DOHH2 (cell line): ENCODE results near the gene COL11A2.

Experiments used
- H3F3A ChIP-seq: fragments of 200-600 bp; sonication (generic), shearing (Covaris generic); 2 replicates; pipeline ENCODE4 v1.6.0; 2016; ENCODE audit warnings: antibody characterized with exemption, mild to moderate bottlenecking; ENCODE audit not compliant: control insufficient read depth, insufficient read depth
- H3K27ac ChIP-seq: fragments of 200-600 bp; sonication (generic); 2 replicates; pipeline ENCODE4 v1.5.1; 2014; ENCODE audit warnings: low read depth, mild to moderate bottlenecking, low read length, moderate library complexity
- H3K27me3 ChIP-seq: fragments of 200-600 bp; sonication (generic); 2 replicates; pipeline ENCODE4 v1.6.1; 2014; ENCODE audit warnings: mild to moderate bottlenecking, low read length, mixed read lengths; ENCODE audit not compliant: control insufficient read depth
- H3K36me3 ChIP-seq: fragments of 200-600 bp; sonication (generic); 2 replicates; pipeline ENCODE4 v1.6.1; 2014; ENCODE audit warnings: mild to moderate bottlenecking, low read length, moderate library complexity, mixed read lengths; ENCODE audit not compliant: control insufficient read depth
- H3K4me1 ChIP-seq: fragments of 200-600 bp; sonication (generic); 2 replicates; pipeline ENCODE4 v1.6.1; 2014; ENCODE audit warnings: mild to moderate bottlenecking, low read length, mixed read lengths; ENCODE audit not compliant: control insufficient read depth
- H3K4me2 ChIP-seq: fragments of 200-600 bp; sonication (generic); 2 replicates; pipeline ENCODE4 v1.6.0; 2014; ENCODE audit warnings: mild to moderate bottlenecking, low read length, moderate library complexity
- H3K4me3 ChIP-seq: fragments of 200-600 bp; sonication (generic); 2 replicates; pipeline ENCODE4 v1.5.1; 2014; ENCODE audit warnings: mild to moderate bottlenecking, low read length, mixed read lengths
- H3K79me2 ChIP-seq: fragments of 200-600 bp; sonication (generic); 2 replicates; pipeline ENCODE4 v1.6.1; 2014; ENCODE audit warnings: mild to moderate bottlenecking, low read length, mixed read lengths; ENCODE audit not compliant: control insufficient read depth
- H3K9me2 ChIP-seq: fragments of 200-600 bp; sonication (generic); replicated peaks from 2 replicates; pipeline ENCODE4 v1.6.1; 2014; ENCODE audit warnings: mild to moderate bottlenecking, low read length, mixed read lengths; ENCODE audit not compliant: control insufficient read depth
- H3K9me3 ChIP-seq: fragments of 200-600 bp; sonication (generic); 2 replicates; pipeline ENCODE4 v1.6.1; 2014; ENCODE audit warnings: antibody characterized with exemption, low read length, mixed read lengths; ENCODE audit not compliant: control insufficient read depth, insufficient read depth
- H4K20me1 ChIP-seq: fragments of 200-600 bp; sonication (generic); 2 replicates; pipeline ENCODE4 v1.6.0; 2014; ENCODE audit warnings: low read depth, mild to moderate bottlenecking, antibody characterized with exemption, low read length, moderate library complexity; ENCODE audit not compliant: control insufficient read depth, insufficient read depth
- EZH2phosphoT487 ChIP-seq: fragments of 200-600 bp; sonication (generic); IDR thresholded peaks from 2 replicates; pipeline ENCODE4 v1.6.1; 2017; ENCODE audit warnings: borderline replicate concordance, mild to moderate bottlenecking, antibody characterized with exemption, low read length, moderate library complexity, mixed read lengths
- TF ChIP-seq, protein P1 (sequence below): fragments of 200-600 bp; sonication (generic); IDR thresholded peaks from one replicate; pipeline ENCODE4 v1.5.1; 2014; ENCODE audit warnings: antibody characterized with exemption, mild to moderate bottlenecking, low read depth, low read length; ENCODE audit not compliant: poor library complexity, severe bottlenecking

The COL11A2 gene

GRCh38 chr6:33139596-33140206 is 52.6 kb downstream of the COL11A2 start:
- H3K27me3 ChIP-seq, result peaks cover 10% of the 10 kb centered on the region
- no peaks in the 10 kb centered on the region for H4K20me1 ChIP-seq
- peaks cover 13% of the 10 kb centered on the region for H3K4me1 ChIP-seq
- no peak overlapping the region for H3K4me2 ChIP-seq
- H3K79me2 ChIP-seq, result no peaks in the 10 kb centered on the region
- H3K4me3 ChIP-seq, result no peak overlapping the region
- TF ChIP-seq, protein P1, sequence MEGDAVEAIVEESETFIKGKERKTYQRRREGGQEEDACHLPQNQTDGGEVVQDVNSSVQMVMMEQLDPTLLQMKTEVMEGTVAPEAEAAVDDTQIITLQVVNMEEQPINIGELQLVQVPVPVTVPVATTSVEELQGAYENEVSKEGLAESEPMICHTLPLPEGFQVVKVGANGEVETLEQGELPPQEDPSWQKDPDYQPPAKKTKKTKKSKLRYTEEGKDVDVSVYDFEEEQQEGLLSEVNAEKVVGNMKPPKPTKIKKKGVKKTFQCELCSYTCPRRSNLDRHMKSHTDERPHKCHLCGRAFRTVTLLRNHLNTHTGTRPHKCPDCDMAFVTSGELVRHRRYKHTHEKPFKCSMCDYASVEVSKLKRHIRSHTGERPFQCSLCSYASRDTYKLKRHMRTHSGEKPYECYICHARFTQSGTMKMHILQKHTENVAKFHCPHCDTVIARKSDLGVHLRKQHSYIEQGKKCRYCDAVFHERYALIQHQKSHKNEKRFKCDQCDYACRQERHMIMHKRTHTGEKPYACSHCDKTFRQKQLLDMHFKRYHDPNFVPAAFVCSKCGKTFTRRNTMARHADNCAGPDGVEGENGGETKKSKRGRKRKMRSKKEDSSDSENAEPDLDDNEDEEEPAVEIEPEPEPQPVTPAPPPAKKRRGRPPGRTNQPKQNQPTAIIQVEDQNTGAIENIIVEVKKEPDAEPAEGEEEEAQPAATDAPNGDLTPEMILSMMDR, result no peak
- TF ChIP-seq EZH2phosphoT487, result no peak
- no peak overlapping the region for H3K27ac ChIP-seq
- no peaks in the 10 kb centered on the region for H3K36me3 ChIP-seq
- no peaks in the 10 kb centered on the region for H3K9me3 ChIP-seq
- no peaks in the 10 kb centered on the region for H3K9me2 ChIP-seq
- no peaks in the 10 kb centered on the region for H3F3A ChIP-seq

DNA sequence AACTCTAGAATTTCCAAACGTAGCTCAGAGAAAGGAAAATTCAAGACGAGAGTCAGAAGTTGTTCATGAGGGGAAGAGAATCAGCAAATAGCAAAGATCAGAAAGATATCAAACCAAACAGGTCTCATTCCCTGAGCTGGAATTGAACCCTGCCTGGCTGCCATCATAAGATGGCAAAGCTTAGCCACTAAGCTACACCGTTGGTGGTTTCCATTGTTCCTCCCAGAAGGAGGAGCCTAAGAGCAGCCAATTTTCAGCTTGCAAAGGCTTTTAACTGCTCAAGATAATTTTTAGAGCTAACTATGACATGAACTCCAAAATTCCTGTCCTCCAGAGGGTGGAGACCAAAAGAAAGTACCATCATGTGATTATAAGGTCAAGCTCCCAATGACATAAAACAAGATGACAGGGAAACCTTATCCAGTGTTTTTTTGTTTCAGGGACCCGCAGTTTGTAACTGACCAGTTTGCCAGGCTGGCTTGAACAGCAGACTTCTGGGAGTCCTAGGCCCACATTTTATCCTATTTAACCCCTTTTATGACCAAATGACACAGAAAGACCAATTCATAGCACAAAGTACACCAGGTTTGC is 55.9 kb downstream of the COL11A2 start:
- Histone ChIP-seq H3K9me3 (no peaks in the 10 kb centered on the region), H3K4me3 (no peak overlapping the region), H3K4me1 (no peaks in the 10 kb centered on the region; the same call in 1 of the 2 replicates), H3K27me3 (peaks cover 7% of the 10 kb centered on the region), H3K9me2 (no peaks in the 10 kb centered on the region), H3K27ac (no peak overlapping the region), H3K79me2 (no peaks in the 10 kb centered on the region), H3F3A (no peaks in the 10 kb centered on the region), H3K36me3 (no peaks in the 10 kb centered on the region), H4K20me1 (no peaks in the 10 kb centered on the region), H3K4me2 (no peak overlapping the region)
- TF ChIP-seq, protein P1, result no peak
- no peak for TF ChIP-seq EZH2phosphoT487

- Histone ChIP-seq H3K4me3 (no peak overlapping the region), H3K9me3 (no peaks in the 10 kb centered on the region), H3F3A (no peaks in the 10 kb centered on the region), H3K36me3 (no peaks in the 10 kb centered on the region), H4K20me1 (no peaks in the 10 kb centered on the region), H3K79me2 (no peaks in the 10 kb centered on the region), H3K9me2 (no peaks in the 10 kb centered on the region), H3K27ac (no peak overlapping the region), H3K4me2 (no peak overlapping the region), H3K27me3 (peaks cover 9% of the 10 kb centered on the region), H3K4me1 (no peaks in the 10 kb centered on the region)
- TF ChIP-seq EZH2phosphoT487, result no peak
- TF ChIP-seq, protein P1, result no peak
Observed at GRCh38 chr6:33132081-33132524, 60.2 kb downstream of the COL11A2 start.
